Sigmoid colon (tissue), 4 donors: Measurements from ENCODE around the gene SPOCK1.

Experiments
- CTCF ChIP-seq, 4 experiments: fragments of 450-650 bp in 3 of 4; fragments of 200-600 bp in 1 of 4; IDR thresholded peaks; one replicate each; pipeline ENCODE4 v1.5.1; 2016 to 2019; ENCODE audit warnings: antibody characterized with exemption in 4 of 4, mild to moderate bottlenecking in 3 of 4, moderate library complexity in 2 of 4
- EP300 ChIP-seq, 4 donors: sonication (generic); formaldehyde crosslinking; IDR thresholded peaks; one replicate each; pipeline ENCODE4 v1.6.1; 2017; ENCODE audit warnings: antibody characterized with exemption in 4 of 4
- POLR2A ChIP-seq, 2 donors: fragments of 450-650 bp; IDR thresholded peaks; one replicate each; pipeline ENCODE4 v1.6.1; 2016; ENCODE audit warnings: antibody characterized with exemption in 2 of 2, mild to moderate bottlenecking in 2 of 2, moderate library complexity in 2 of 2
- POLR2AphosphoS5 ChIP-seq, 4 donors: sonication (generic); formaldehyde crosslinking; IDR thresholded peaks; one replicate each; pipeline ENCODE4 v1.6.1; 2017; ENCODE audit warnings: antibody characterized with exemption in 4 of 4

- TF ChIP-seq POLR2A (IDR thresholded peaks at IDR 0.05) (no peak), POLR2AphosphoS5 (IDR thresholded peaks at IDR 0.05) (no peak), CTCF (IDR thresholded peaks at IDR 0.05) (no peak), EP300 (IDR thresholded peaks at IDR 0.05) (no peak)
Observed at GRCh38 chr5:137379555-137380286, 119.4 kb downstream of the SPOCK1 start.
